GM19372 (cell line): Measurements from ENCODE around the gene HIGD1C.

Experiments used
- ATAC-seq: cut with Tn5 transposase; IDR thresholded peaks from one replicate; pipeline ENCODE4 v1.9.1; 2021; ENCODE audit warnings: mild to moderate bottlenecking, low read depth, moderate library complexity; ENCODE audit not compliant: unreplicated experiment

The HIGD1C gene

DNA sequence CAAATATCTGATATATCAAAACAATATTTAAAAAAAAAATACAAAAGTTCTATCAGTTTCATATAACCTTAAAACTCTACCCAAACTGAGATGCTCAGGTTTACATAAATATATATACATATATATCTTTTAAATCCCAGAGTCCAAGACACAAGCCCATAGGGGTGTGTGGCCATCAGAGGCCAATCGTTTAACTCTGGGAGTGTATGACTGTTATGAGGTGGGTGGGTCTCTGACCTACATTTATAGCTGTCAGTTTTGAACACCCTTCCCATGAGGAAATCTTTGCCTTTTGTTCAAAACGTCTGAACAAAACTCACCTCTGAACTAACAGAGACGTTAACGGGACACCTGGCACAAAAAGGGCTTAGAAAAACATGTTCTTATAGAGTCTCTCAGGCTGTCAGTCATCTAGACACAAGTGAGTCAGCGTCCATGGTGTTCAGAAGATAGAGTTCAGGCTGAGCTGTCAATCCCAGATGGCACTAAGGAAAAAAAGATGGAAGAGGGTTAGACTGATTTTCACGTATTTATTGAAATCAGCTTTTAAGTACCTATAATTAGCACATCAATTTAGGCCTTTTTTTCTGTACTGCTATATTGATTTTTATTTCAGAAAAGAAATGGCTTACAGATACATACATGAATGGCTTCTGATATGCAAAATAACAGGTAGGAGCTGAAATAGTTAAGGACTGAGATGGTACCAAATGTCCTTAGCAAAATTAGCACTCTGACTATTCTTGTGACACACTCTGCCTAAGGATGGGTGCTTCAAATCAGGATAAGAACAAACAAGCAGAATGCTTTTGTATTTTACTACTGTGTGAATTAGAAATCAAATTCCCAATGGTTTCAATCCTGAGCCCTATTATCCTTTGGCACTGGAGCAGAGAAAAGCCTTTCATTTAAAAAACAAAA, 29.2 kb downstream of the HIGD1C start:
- no peak for ATAC-seq

DNA sequence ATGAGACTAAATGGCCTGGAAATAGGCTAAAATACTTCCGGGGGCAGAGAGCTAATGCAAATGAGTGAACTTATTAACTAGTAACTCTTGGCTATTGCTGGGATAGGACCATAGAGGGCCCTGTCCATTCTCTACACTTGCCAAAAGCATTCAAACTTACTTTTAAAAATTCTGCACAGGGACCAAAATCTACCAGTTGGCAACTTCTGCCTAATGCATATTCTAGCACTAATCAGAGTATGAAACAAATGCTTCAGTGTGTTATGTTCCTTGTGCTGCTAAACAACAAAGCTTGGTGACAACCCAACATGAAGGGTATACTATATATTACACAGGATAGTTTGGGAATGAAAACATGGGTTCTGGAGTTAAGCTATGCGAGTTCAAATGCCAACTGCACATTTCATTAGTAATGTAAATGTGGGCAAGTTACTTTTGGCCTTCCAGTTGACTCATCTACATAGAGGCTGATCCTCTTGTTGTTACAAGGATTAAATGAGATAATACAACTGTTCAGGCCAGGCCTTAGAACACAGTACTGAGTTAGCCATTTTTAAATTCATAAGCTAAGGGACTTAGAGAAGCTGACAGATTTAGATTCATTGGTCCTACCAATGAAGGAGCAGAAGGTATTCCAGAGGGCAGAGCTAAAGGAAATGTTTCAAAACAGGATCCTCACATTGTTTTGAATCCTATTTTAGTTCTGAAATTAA, 32.4 kb downstream of the HIGD1C start:
- no peak for ATAC-seq

DNA sequence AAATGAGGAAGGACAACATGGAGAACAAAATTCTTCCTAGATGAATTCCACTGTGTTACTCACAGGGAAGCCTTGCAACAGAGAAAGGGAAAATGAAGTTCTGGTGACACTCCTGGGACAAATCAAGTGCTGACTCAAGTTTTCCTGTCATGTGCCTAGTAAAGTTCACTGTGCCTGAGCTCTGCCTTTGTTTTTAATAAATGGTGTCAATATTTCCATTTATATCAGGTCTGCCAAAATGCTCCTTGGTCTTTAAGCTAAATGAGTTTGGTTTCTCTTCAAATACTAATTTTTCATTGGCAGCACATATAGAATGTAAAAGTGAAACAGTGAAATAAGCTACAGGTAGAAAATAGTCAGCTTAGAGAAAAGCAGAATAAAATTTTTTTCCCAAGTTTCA, 33.0 kb downstream of the HIGD1C start:
- no peak for ATAC-seq

DNA sequence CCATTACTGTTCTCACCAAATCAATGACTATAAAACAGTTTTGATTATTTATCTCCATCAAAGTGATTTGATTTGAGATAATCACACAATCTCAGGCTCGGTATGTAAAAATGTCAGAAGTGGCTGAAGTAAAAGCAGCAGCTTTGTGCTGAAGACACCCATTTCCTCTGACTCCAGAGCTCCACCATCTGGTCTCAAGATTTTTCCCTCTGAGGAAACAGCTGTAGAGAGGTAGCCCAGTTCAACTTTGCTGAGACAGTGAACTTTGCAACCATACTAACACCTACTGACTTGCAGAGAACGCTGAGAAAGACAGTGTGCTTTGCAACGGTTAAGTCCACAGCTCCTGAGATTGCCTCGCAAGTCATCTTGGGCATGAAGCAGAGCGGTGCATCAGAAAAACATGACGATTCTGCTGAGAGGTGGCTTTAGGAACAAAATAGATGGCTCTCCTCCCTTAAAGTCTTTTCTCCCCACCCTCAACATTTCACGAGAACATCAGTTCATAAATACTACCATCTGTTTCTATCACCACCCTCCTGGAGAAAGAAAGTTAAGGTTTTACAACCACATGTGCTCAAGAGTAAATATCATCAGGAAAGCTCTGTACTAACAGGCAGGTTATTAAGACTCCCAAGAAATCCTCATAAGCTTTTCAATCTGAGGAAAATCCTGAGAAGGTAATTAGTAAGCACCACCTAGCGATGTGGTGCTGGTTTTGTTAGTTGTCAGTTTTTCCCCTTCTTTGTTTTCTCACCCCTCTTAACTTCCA, 34.8 kb downstream of the HIGD1C start:
- ATAC-seq: no peak

DNA sequence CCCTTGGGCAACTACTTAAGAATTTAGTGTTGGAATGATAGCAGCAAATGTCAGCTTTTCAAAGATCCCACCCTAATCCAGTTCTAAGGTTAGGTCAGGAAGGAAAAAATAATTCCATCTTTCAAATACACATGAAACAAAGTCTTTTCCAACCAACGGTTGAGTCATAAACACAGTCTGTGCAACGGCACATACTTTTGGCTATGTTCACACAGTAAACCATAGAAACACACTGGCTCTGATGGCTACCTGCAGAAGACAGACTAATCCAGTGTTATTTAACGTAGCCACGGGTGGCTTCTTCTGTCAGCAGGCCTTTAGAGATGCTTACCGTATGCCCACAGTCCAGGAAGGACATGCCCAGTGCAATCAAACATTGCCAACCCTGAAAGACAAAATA, 35.7 kb downstream of the HIGD1C start:
- no peak for ATAC-seq

DNA sequence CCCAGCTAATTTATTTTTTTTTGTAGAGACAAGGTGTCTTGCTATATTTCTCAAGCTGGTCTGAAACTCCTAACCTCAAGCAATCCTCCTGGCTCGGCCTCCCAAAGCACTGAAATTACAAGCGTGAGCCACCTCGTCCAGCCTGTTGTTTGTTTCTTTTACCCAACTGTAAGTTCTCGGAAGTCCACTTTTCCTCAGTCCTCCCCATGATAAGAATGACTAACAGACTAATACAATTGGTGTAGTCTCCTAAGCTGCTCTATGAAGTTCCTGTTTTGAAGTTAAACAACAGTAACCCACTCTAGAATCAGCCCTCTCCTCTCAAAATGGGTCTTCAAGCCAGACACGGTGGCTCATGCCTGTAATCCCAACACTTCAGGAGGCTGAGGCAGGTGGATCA, 36.5 kb downstream of the HIGD1C start:
- ATAC-seq: no peak

DNA sequence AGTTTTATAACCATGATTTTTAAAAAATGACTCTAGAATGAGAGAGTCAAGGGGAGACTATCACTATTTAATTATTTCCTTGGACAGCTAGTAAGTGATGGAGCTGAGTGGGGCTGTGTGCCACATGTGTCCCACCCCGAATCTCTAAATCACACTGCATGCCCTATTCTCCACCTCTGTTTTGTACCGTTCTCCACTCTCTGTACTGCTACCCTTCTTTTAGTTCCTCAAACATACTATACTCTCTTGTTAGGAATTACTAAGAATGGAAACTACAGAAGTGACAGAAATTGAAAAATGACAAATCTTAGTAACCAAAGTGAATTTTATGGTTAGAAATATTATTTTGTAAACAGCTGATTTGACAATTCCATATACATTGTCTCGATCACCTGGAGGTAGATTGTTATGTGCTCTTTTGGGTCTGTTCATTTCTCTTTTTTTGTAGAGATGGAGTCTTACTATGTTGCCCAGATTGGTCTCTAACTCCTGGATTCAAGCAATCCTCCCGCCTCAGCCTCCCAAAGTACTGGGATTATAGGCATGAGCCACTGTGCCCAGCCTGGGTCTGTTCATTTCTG, 37.9 kb downstream of the HIGD1C start:
- no peak for ATAC-seq

DNA sequence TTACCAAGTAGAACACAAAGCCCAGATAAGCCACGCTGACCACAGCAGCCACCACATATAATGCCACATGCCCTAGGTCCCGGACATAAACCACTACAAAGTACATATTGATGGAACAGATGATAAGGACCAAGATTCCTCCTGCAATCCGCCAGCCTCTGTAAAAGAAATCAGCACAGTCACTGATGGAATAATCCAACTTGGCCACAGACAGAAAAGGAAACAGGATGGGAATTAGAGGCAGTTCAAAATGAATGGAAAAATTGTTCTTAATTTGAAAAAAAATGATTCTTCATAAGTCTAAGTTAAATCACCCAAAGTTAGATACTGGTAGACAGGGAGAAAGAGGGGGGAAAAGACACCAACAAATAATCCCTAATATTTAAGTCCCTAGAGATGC, 38.4 kb downstream of the HIGD1C start:
- no peak for ATAC-seq

DNA sequence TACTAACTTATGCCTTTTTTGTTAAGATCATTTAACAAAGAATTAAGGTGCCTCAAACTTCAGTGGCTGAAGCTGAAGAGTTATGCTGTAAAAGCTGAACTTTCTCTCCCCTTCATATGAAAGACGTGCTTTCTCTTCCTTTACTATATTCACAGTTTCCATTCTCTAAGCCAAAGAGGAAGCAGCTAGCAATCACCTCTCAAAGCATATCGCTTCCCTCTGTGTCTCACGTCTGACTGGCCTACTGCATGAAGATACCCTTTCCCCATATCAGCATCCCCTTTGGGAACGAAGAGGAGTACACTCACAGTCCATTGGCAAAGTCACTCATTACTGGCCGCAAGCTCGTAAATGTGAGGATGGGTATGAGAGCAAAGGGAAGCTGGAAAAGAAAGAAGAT, 38.9 kb downstream of the HIGD1C start:
- ATAC-seq: no peak

DNA sequence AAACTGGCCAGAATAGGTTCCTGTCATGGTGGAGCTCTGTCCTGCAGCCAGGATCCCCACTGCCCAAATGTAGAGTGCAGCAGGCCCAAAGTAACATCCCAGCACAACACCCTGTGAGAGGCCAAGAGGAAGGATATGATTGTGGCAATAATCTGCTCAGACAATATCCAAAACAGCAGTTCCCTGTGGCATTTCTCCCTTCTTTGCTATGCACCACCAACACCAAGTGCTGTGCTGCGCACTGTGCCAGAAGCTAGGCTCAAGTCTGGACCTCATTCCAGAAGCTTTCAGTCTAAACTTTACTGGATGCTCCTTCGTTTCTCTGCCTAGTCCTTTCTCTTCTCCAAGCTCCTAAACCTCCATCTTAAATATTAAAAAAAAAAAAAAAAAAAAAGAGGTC, 40.5 kb downstream of the HIGD1C start:
- ATAC-seq: no peak

DNA sequence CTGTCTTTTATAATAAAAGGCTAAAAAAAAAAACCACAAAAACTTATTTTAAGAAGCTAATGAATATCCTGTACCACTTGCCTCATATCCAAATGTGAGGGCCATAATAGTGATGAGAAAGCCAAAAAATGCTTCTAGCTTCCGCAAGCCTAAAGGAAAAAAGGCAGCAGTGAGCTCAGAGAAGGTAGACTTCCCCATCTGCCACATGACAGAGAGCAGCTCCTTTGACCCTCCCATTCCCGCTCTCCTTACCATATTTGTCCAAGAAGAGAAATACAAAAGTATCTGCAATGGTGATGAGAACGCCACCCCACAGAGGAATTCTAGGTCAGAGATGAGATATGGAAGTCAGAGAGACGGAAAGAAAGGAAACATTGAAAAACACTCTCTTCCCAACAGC, 46.7 kb downstream of the HIGD1C start:
- ATAC-seq: no peak

DNA sequence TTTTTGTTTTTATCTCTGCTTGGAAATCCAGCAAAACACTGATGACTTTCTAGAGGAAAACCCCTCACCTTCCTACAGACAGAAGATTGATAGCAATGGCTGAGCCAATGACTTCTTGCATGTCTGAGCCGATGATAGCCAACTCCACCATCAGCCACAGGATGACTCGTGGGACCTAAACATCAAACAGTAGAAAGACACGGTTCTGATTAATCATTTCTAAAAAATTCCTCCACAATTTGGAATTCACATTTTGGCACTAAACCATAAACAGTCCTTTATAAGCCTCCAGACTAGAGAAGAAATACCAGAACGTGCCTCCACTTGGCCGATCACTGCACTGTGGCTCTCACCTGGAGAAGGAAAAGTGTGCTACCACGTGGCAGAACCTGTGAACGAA, 47.9 kb downstream of the HIGD1C start:
- no peak for ATAC-seq

DNA sequence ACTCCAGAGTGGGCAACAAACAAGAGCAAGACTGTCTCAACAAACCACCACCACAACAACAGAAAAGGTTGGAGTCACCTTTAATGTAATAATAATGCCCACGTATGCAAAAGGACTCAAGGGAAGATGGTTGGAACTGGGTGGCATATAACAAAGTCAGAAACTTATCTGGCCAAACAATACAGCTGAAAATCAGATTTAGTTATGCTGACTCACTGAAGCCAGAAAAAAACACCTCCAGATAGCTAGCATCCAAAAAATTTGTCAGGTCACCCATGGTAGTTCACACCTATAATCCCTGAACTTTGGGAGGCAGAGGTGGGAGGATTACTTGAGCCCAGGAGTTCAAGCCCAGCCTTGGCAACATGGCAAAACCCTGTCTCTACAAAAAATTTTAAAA, 49.5 kb downstream of the HIGD1C start:
- no peak for ATAC-seq

DNA sequence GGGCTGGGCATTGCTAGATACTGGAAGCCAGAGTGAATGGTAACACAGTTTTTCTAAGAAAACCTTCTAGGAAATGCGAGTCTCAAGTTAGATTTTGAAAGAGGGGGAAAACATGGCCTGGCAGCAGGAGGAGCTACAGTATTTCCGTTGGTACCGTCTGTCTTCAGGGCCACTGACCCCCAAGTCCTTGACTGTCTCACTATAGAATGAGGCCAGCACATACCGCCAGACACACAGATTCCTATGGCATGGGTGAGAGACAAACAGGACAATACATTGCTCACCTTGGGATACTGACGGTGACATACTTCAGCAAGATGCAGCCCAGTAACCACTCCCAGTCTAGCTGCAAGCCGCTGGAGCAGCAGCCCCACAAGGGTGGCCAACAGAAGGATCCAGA, 52.2 kb downstream of the HIGD1C start:
- ATAC-seq: no peak

DNA sequence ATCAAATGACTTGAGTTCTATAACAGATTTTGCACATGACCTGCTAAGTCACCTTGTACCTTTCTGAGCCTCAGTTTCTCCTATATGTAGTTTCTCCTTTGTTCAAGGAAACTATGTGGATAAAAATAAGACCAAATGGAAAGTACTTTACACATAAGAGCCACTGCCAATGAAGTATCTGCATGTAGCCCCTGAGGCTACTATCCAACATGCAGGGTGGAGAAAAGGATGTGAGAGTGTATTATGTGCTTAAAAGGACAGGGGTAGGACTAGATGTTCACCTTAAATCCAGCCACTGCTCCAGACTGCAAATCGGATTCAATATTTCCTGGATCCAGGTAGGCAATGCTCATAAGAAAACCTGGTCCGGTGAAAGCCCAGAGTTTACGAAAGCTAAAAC, 52.7 kb downstream of the HIGD1C start:
- no peak for ATAC-seq

DNA sequence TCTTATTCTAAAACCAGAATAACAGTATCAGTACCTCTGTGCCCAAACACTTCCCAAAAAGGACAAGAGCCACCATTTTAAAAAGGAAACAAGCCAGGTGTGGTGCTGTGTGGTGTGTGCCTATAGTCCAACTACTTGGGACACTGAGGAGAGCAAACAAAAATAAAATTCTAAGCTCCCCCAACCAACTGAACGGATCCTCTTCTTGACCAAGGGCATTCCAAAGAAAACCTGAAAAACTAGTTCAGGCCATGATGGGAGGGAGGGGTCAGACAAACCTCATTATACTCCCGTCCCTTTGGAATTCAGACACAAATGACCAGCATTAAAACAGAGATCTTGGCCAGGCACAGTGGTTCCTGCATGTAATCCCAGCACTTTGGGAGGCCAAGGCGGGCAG, 53.3 kb downstream of the HIGD1C start:
- no peak for ATAC-seq

DNA sequence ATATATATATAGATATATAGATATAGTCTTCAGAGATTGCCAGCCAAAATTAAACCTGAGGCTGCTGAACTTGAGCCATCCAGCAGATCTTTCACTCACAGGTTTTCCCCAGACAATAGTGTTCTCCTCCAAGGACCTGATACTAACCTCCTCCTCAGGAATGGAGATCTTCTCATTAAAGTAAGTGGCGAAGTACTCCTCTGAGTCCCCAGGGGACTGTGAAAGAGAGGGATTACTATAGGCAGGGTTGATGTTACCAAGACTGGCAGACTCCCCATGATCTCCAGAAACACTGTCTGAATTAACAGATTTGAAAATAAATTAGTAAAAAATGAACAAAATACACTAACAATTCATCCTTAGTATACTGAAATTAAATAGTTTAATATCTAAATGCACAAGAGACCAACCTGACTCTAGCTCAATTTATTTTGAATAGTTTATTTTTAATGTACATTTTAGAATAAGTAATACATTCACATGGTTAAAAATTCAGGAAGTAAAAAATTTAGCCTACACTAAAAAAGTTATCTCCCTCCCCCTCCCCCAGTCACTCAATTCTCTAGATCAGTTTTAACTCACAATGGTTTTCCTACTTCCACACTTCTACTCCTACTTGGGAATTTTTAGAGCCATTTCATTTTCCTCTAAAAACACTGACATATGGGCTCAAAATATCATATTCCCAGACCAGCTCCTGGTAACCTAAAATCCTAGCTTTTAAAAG, 56.1 kb downstream of the HIGD1C start:
- ATAC-seq: no peak

DNA sequence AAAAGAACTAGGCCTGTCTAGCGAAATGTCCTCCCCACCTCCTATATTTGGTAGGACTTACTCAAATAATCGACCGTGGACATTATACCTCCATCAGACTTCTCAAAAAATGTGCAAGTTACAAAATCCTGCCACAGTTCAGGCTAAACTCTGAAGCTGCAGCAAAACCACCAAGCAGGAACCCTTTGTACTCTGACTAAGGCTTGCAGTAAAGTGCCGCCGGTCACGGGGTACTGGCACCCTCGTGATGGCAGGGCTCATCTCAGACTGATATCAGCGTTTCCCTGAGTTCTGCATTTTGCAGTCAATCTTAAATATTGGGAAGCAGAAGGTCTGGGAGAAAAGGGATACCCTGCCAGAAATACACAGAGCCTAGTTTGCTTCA, 56.7 kb downstream of the HIGD1C start:
- no peak for ATAC-seq

DNA sequence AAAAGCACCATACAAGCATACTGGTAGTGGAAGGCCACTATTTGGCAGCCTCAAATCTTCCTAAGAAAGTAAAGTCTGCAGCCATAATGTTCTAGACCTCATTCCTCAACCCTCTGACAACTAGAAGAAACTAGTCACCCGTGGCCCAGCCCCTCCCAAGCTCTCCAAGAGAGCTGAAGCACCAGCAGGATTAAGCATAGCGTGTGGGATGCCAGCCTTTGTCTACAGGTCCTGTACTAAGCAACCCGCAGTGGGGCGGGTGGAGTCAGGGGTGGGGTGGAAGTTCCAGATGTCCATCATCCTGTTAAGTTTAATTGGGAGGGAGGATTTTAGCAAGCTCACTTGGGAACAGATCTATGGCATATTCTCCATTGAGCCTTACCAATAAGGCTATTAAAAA, 59.6 kb downstream of the HIGD1C start:
- no peak for ATAC-seq

DNA sequence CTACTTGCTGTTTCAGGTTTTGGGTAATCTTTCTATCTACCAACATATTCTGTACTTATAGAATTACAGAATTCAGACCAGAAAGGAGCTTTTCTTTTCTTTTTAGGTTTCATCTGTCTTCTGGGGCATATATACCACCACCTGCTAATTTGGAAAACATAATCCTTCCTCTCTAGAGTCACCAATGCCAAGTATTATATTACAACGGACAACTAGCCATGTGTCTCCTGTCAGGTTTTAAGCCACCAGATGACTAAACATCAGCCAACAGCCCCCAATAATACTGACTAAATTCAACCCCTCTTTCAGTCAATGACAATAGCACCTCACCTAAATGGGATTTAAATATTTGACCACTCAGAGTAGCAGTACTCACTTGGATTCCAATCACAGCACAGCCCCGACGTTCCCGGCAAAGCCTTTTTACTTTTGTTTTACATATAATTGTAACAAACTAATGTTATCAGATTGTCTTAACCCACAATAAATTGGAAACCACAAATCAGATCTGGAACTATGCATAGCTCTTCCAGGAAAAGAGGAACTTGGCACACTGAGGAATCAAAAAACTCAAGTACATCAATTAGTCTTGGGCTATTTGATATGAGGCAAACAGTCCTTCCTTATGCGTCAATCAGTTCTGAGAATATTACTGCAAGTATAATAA, 60.4 kb downstream of the HIGD1C start:
- no peak for ATAC-seq
